Measurements from ENCODE around the gene ZSCAN12. TPM values are rescaled to one million over a fixed set of nuclear protein-coding genes. Genes with fewer than 3 reads are reported as not detected.

The ZSCAN12 gene
- total and polyA plus RNA-seq, 2 of the 13 experiments (the other 11 are each of a cell fraction or from before 2014, with no cell fraction given), result 2.8 to 8.9 TPM

- TF ChIP-seq RERE (CRISPR knock-in tag; IDR thresholded peaks at IDR 0.05; ENCODE audit: low read depth) (peak; percentile 32; the same call in 1 of the 2 replicates), FUBP1 (CRISPR knock-in tag; IDR thresholded peaks at IDR 0.05; ENCODE audit: borderline replicate concordance) (no peak), SP2 (CRISPR knock-in tag; IDR thresholded peaks at IDR 0.05) (peak; percentile 71; the same call in 1 of the 2 replicates), ZNF800 (CRISPR knock-in tag; IDR thresholded peaks at IDR 0.05) (peak; percentile 87), ZNF704 (CRISPR knock-in tag; IDR thresholded peaks at IDR 0.05; ENCODE audit: borderline replicate concordance) (peak; percentile 77; the same call in 1 of the 2 replicates), HNRNPK (IDR thresholded peaks at IDR 0.05; ENCODE audit: low read depth, low read length, poor library complexity, severe bottlenecking) (no peak), GMEB2 (CRISPR knock-in tag; IDR thresholded peaks at IDR 0.05; ENCODE audit: low read depth) (no peak), ELF1 (CRISPR knock-in tag; IDR thresholded peaks at IDR 0.05) (peak; percentile 67), NAIF1 (CRISPR knock-in tag; IDR thresholded peaks at IDR 0.05; ENCODE audit: borderline replicate concordance) (no peak), ZNF766 (CRISPR knock-in tag; IDR thresholded peaks at IDR 0.05; ENCODE audit: borderline replicate concordance) (peak; percentile 87; the same call in 1 of the 2 replicates), SMC3 (IDR thresholded peaks at IDR 0.05; ENCODE audit: low read length) (no peak), MBD4 (IDR thresholded peaks at IDR 0.05; ENCODE audit: borderline replicate concordance, low read length) (no peak), ATF6 (CRISPR knock-in tag; conservative IDR thresholded peaks at IDR 0.05) (peak; percentile 85)
Observed at GRCh38 chr6:28335564-28336283, 63.8 kb downstream of the ZSCAN12 start, which contains the start of gene ZSCAN31 (continued).

All from HepG2 (cell line).